H1 (cell line): Measurements from ENCODE around the gene ZNF189. TPM values are rescaled to one million over a fixed set of nuclear protein-coding genes. Genes with fewer than 3 reads are reported as not detected.

Source experiments
- CTCF ChIA-PET: fragments of 300-600 bp; sonication (Branson Sonifier 250); formaldehyde crosslinking; loops from one replicate; lab custom pipeline; 2021; ENCODE audit not compliant: partially characterized antibody; lab: Charles Lee
- POLR2A ChIA-PET: fragments of 300-600 bp; sonication (Branson Sonifier 250); formaldehyde crosslinking; loops from one replicate; lab custom pipeline; 2021; ENCODE audit warnings: inconsistent platforms; ENCODE audit not compliant: partially characterized antibody; lab: Charles Lee
- DNase-seq, 2 experiments: peaks; one replicate each; pipeline versions ENCODE4 v3.0.0 to v3.0.0-alpha.2; 2010 to 2022; ENCODE audit warnings: low spot score in 2 of 2, low read depth in 1 of 2, mixed read lengths in 1 of 2
- FAIRE-seq: peaks from 2 replicates; lab custom pipeline; 2011; peaks lifted over from hg19 to GRCh38; lab: Jason Lieb, UNC
- H2AFZ ChIP-seq: 2 replicates; pipeline ENCODE4 v1.8.1; 2012; ENCODE audit warnings: low read length, inconsistent platforms
- H2AK5ac ChIP-seq: 2 replicates; pipeline ENCODE4 v1.6.1; 2013; ENCODE audit warnings: low read depth, low read length
- H2BK120ac ChIP-seq: replicated peaks from 2 replicates; pipeline ENCODE3; 2013; ENCODE audit warnings: low read depth, low read length, inconsistent platforms
- H2BK12ac ChIP-seq: 2 replicates; pipeline ENCODE4 v1.6.1; 2013; ENCODE audit warnings: low read depth, low read length
- H2BK15ac ChIP-seq: 2 replicates; pipeline ENCODE4 v1.6.1; 2013; ENCODE audit warnings: low read length
- H2BK20ac ChIP-seq: 2 replicates; pipeline ENCODE4 v1.6.1; 2013; ENCODE audit warnings: low read length
- H2BK5ac ChIP-seq: 2 replicates; pipeline ENCODE4 v1.6.1; 2013; ENCODE audit warnings: low read depth, low read length
- H3K14ac ChIP-seq: 2 replicates; pipeline ENCODE4 v1.6.1; 2013; ENCODE audit warnings: inconsistent platforms; ENCODE audit not compliant: insufficient read length
- H3K18ac ChIP-seq: 2 replicates; pipeline ENCODE4 v1.6.1; 2013; ENCODE audit warnings: low read length; ENCODE audit errors: extremely low read depth
- H3K23ac ChIP-seq: 2 replicates; pipeline ENCODE4 v1.6.1; 2013; ENCODE audit warnings: inconsistent platforms; ENCODE audit not compliant: insufficient read length
- H3K23me2 ChIP-seq: 2 replicates; pipeline ENCODE4 v1.6.1; 2013; ENCODE audit warnings: low read depth, low read length
- H3K27ac ChIP-seq: 2 replicates; pipeline ENCODE4 v1.6.1; 2011; ENCODE audit warnings: low read depth, low read length, inconsistent platforms
- H3K27me3 ChIP-seq, 4 experiments: replicated peaks in 1 of 4; 1 replicate in 1 of 4; 2 replicates in 3 of 4; pipeline versions ENCODE4 v1.6.1 to v1.8.1; 2011 to 2013; ENCODE audit warnings: low read length in 3 of 4, mild to moderate bottlenecking in 3 of 4, inconsistent platforms in 2 of 4, mixed read lengths in 2 of 4, moderate library complexity in 1 of 4; ENCODE audit not compliant: control insufficient read depth in 3 of 4, insufficient read depth in 3 of 4; ENCODE audit errors: extremely low read depth in 1 of 4
- H3K36me3 ChIP-seq, 4 experiments: 2 replicates each; pipeline versions ENCODE4 v1.6.1 to v1.8.1; 2011 to 2013; ENCODE audit warnings: mild to moderate bottlenecking in 4 of 4, low read length in 3 of 4, moderate library complexity in 2 of 4, control low read depth in 1 of 4, inconsistent platforms in 1 of 4; ENCODE audit not compliant: insufficient read depth in 4 of 4, control insufficient read depth in 2 of 4
- H3K4ac ChIP-seq: replicated peaks from 2 replicates; pipeline ENCODE3; 2013; ENCODE audit warnings: low read length, low read depth, mixed read lengths, inconsistent platforms; ENCODE audit not compliant: insufficient read length
- H3K4me1 ChIP-seq, 4 experiments: replicated peaks in 1 of 4; 1 replicate in 1 of 4; 2 replicates in 3 of 4; pipeline versions ENCODE4 v1.6.1 to v1.8.1; 2011 to 2013; ENCODE audit warnings: low read length in 3 of 4, inconsistent platforms in 2 of 4, mixed read lengths in 1 of 4; ENCODE audit not compliant: insufficient read depth in 4 of 4, control insufficient read depth in 3 of 4
- H3K4me2 ChIP-seq, 2 experiments: 2 replicates each; pipeline versions ENCODE4 v1.6.1 to v1.8.1; 2011 to 2013; ENCODE audit warnings: low read depth in 2 of 2, low read length in 2 of 2, control low read depth in 1 of 2, inconsistent platforms in 1 of 2, mild to moderate bottlenecking in 1 of 2; ENCODE audit not compliant: insufficient read depth in 1 of 2
- H3K4me3 ChIP-seq, 4 experiments: fragments of 200-600, 300-600 bp in 1 of 4; sonication (generic), shearing (Covaris generic), sonication (Bioruptor Twin) in 1 of 4; 2 replicates each; pipeline versions ENCODE4 v1.5.1 to v1.8.1; 2011 to 2016; ENCODE audit warnings: low read length in 4 of 4, low read depth in 3 of 4, control low read depth in 2 of 4, inconsistent platforms in 2 of 4, mild to moderate bottlenecking in 2 of 4, mixed read lengths in 1 of 4, moderate library complexity in 1 of 4; ENCODE audit not compliant: insufficient read depth in 2 of 4; ENCODE audit errors: extremely low read depth in 1 of 4
- H3K56ac ChIP-seq: replicated peaks from 2 replicates; pipeline ENCODE3; 2013; ENCODE audit warnings: low read depth, mild to moderate bottlenecking, mixed read lengths, low read length, inconsistent platforms; ENCODE audit not compliant: insufficient read length
- H3K79me1 ChIP-seq: 2 replicates; pipeline ENCODE4 v1.6.1; 2013; ENCODE audit warnings: low read depth, low read length, control low read depth
- H3K79me2 ChIP-seq, 2 experiments: 2 replicates each; pipeline versions ENCODE4 v1.6.1 to v1.8.1; 2012 to 2013; ENCODE audit warnings: low read length in 2 of 2, mild to moderate bottlenecking in 2 of 2, inconsistent platforms in 1 of 2; ENCODE audit not compliant: insufficient read depth in 2 of 2, control insufficient read depth in 1 of 2
- H3K9ac ChIP-seq, 4 experiments: replicated peaks in 1 of 4; 1 replicate in 1 of 4; 2 replicates in 3 of 4; pipeline versions ENCODE4 v1.6.1 to v1.8.1; 2011 to 2013; ENCODE audit warnings: low read depth in 3 of 4, low read length in 3 of 4, control low read depth in 2 of 4, mild to moderate bottlenecking in 2 of 4, moderate library complexity in 2 of 4, inconsistent platforms in 1 of 4; ENCODE audit errors: extremely low read depth in 1 of 4
- H3K9me3 ChIP-seq, 2 experiments: 2 replicates each; pipeline versions ENCODE4 v1.6.1 to v1.8.1; 2012 to 2013; ENCODE audit warnings: mild to moderate bottlenecking in 2 of 2, moderate library complexity in 2 of 2, control low read depth in 1 of 2, inconsistent platforms in 1 of 2, low read depth in 1 of 2, low read length in 1 of 2, mixed read lengths in 1 of 2; ENCODE audit not compliant: insufficient read depth in 2 of 2
- H4K20me1 ChIP-seq, 2 experiments: replicated peaks in 1 of 2; 2 replicates each; pipeline versions ENCODE3 to v1.8.1; 2011 to 2013; ENCODE audit warnings: inconsistent platforms in 2 of 2, low read length in 2 of 2, mild to moderate bottlenecking in 1 of 2; ENCODE audit not compliant: insufficient read depth in 2 of 2, control insufficient read depth in 1 of 2
- H4K5ac ChIP-seq: 2 replicates; pipeline ENCODE4 v1.6.1; 2013; ENCODE audit warnings: low read length, low read depth, mixed read lengths, inconsistent platforms; ENCODE audit not compliant: insufficient read length
- H4K8ac ChIP-seq: 2 replicates; pipeline ENCODE4 v1.8.0; 2013; ENCODE audit warnings: mild to moderate bottlenecking, moderate library complexity, low read length, inconsistent platforms; ENCODE audit not compliant: insufficient read depth; ENCODE audit errors: extremely low read depth
- H4K91ac ChIP-seq: replicated peaks from 2 replicates; pipeline ENCODE3; 2013; ENCODE audit warnings: low read length, mixed read lengths, inconsistent platforms; ENCODE audit not compliant: insufficient read length
- BCL11A ChIP-seq, 2 experiments: IDR thresholded peaks; one replicate each; pipeline ENCODE4 v1.6.1; 2011; ENCODE audit warnings: low read depth in 2 of 2, low read length in 2 of 2, mild to moderate bottlenecking in 2 of 2
- BRCA1 ChIP-seq: IDR thresholded peaks from 2 replicates; pipeline ENCODE4 v1.6.1; 2012; ENCODE audit warnings: low read depth, low read length, improper control_type of control experiment
- CBX8 ChIP-seq: fragments of 300-800, 300-1000 bp; sonication (generic); IDR thresholded peaks from 2 replicates; pipeline ENCODE4 v1.7.1; 2016; ENCODE audit warnings: low read depth, low read length, borderline replicate concordance
- CTCF ChIP-seq, 3 experiments: IDR thresholded peaks; 1 replicate in 2 of 3; 2 replicates in 1 of 3; pipeline versions ENCODE4 v1.5.1 to v1.6.1; 2011; ENCODE audit warnings: low read length in 3 of 3, mild to moderate bottlenecking in 3 of 3, inconsistent platforms in 2 of 3, low read depth in 1 of 3, moderate library complexity in 1 of 3; ENCODE audit not compliant: insufficient read depth in 1 of 3; ENCODE audit errors: control extremely low read depth in 1 of 3
- EGR1 ChIP-seq: IDR thresholded peaks from 2 replicates; pipeline ENCODE4 v1.6.1; 2011; ENCODE audit warnings: low read depth, low read length, borderline replicate concordance
- EP300 ChIP-seq, 2 experiments: IDR thresholded peaks; 1 replicate in 1 of 2; 2 replicates in 1 of 2; pipeline ENCODE4 v1.6.1; 2011 to 2012; ENCODE audit warnings: low read depth in 2 of 2, low read length in 2 of 2, mild to moderate bottlenecking in 2 of 2, borderline replicate concordance in 1 of 2, inconsistent platforms in 1 of 2, moderate library complexity in 1 of 2
- EZH2 ChIP-seq: fragments of 200-600 bp; sonication (generic); IDR thresholded peaks from 2 replicates; pipeline ENCODE4 v1.7.1; 2012; ENCODE audit warnings: low read depth, mild to moderate bottlenecking, moderate library complexity, low read length, inconsistent platforms; ENCODE audit not compliant: severe bottlenecking
- HDAC6 ChIP-seq: IDR thresholded peaks from one replicate; pipeline ENCODE4 v1.7.1; 2012; ENCODE audit warnings: low read depth, mild to moderate bottlenecking, inconsistent platforms, low read length, moderate library complexity
- NANOG ChIP-seq: IDR thresholded peaks from 2 replicates; pipeline ENCODE4 v1.6.1; 2011; ENCODE audit warnings: low read length, low read depth, mild to moderate bottlenecking, inconsistent platforms; ENCODE audit not compliant: insufficient read depth, poor library complexity, severe bottlenecking
- PHF8 ChIP-seq: fragments of 200-600 bp; sonication (generic); conservative IDR thresholded peaks from 2 replicates; pipeline ENCODE4 v1.7.1; 2012; ENCODE audit warnings: low read depth, mild to moderate bottlenecking, inconsistent platforms, low read length, moderate library complexity
- SIRT6 ChIP-seq: IDR thresholded peaks from one replicate; pipeline ENCODE4 v1.7.1; 2012; ENCODE audit warnings: low read length, inconsistent platforms
- SP2 ChIP-seq: IDR thresholded peaks from 2 replicates; pipeline ENCODE4 v1.6.1; 2012; ENCODE audit warnings: mild to moderate bottlenecking, low read length, inconsistent platforms
- polyA plus RNA-seq, 7 experiments: library from polyadenylated mRNA; depleted of rRNA in 3 of 7; stranded (reverse) in 5 of 7; unstranded in 2 of 7; fragments of >200 nt in 5 of 7; fragments of 200-250 nt in 2 of 7; gene quantifications; 1 replicate in 5 of 7; 2 replicates in 1 of 7; 4 replicates in 1 of 7; pipeline versions ENCODE4 v1.2.1 to v1.2.3, GENCODE V29; 2011 to 2013; ENCODE audit warnings: missing spikeins in 2 of 7, mixed read lengths in 2 of 7
- total RNA-seq: library from RNA; stranded (reverse); fragmentation: NEBNext Ultra II Directional; extraction: Animal tissue kit (Norgen Biotek cat#: 25700); gene quantifications from 2 replicates; pipeline ENCODE4 v1.2.1, GENCODE V29; 2021

Gene ZNF189
- total and polyA plus RNA-seq, 2 of the 8 experiments (the other 6 are each of a cell fraction or from before 2014, with no cell fraction given) = 1.9 to 12.3 TPM

- H4K8ac ChIP-seq = no peak overlapping the region
- no peaks in the 10 kb centered on the region for H3K23me2 ChIP-seq
- H4K5ac ChIP-seq = no peak overlapping the region
- DNase-seq = no peak
- CTCF ChIA-PET = interaction anchor here (0.8 to 1.9 kb wide), 7 partner anchors 9 to 27 kb away, joined by 3 to 12 read pairs (median 4); no protein-coding TSS in a partner anchor
- no peak overlapping the region for H2BK12ac ChIP-seq
- no peaks in the 10 kb centered on the region for H3K4me1 ChIP-seq
- no peaks in the 10 kb centered on the region for H3K9me3 ChIP-seq
- POLR2A ChIA-PET = interaction anchor here (0.6 to 1.2 kb wide), 2 partner anchors 40 to 54 kb away, joined by 3 read pairs; a partner anchor contains a TSS
- no peak overlapping the region for H3K4me2 ChIP-seq
- no peak overlapping the region for H2BK5ac ChIP-seq
- H2BK15ac ChIP-seq = no peak overlapping the region
- no peak overlapping the region for H2BK20ac ChIP-seq
- H3K27ac ChIP-seq = no peak overlapping the region
- no peaks in the 10 kb centered on the region for H3K79me1 ChIP-seq
- H3K4ac ChIP-seq = no peak overlapping the region
- no peaks in the 10 kb centered on the region for H3K79me2 ChIP-seq
- H3K56ac ChIP-seq = no peak overlapping the region
- no peak overlapping the region for H3K4me3 ChIP-seq
- no peaks in the 10 kb centered on the region for H4K20me1 ChIP-seq
- H2AK5ac ChIP-seq = no peak overlapping the region
- no peak for FAIRE-seq
- H3K9ac ChIP-seq = no peak overlapping the region
- no peak overlapping the region for H4K91ac ChIP-seq
- no peak overlapping the region for H3K23ac ChIP-seq
- no peak overlapping the region for H2AFZ ChIP-seq
- H3K18ac ChIP-seq = no peak overlapping the region
- no peak overlapping the region for H3K14ac ChIP-seq
- no peaks in the 10 kb centered on the region for H3K27me3 ChIP-seq
- H3K36me3 ChIP-seq = no peaks in the 10 kb centered on the region
- no peak overlapping the region for H2BK120ac ChIP-seq
- TF ChIP-seq HDAC6 (no peak), NANOG (no peak), EGR1 (no peak), EZH2 (no peak), BRCA1 (no peak), PHF8 (no peak), SIRT6 (no peak), EP300 (IDR thresholded peaks at IDR 0.05; ENCODE audit: borderline replicate concordance in 1 of 2, low read depth in 2 of 2, low read length in 2 of 2) (no peak), CBX8 (no peak), SP2 (no peak), CTCF (IDR thresholded peaks at IDR 0.05; ENCODE audit: control extremely low read depth in 1 of 3, insufficient read depth in 1 of 3, low read depth in 1 of 3, low read length in 3 of 3) (no peak), BCL11A (IDR thresholded peaks at IDR 0.05; ENCODE audit: low read depth in 2 of 2, low read length in 2 of 2) (no peak)
Observed at GRCh38 chr9:101432171-101432570, 33.5 kb downstream of the ZNF189 start.
